ENCODE measurements around the gene YWHAB. TPM values are rescaled to one million over a fixed set of nuclear protein-coding genes. Genes with fewer than 3 reads are reported as not detected.

YWHAB gene
- total and polyA plus RNA-seq, 10 of the 15 experiments (the other 5 are each of a cell fraction or from before 2014, with no cell fraction given): 63.5 to 323 (median 144) TPM

- TF ChIP-seq CUX1 (IDR thresholded peaks at IDR 0.05; ENCODE audit: insufficient replicate concordance, low read depth, low read length): no peak
- TF ChIP-seq BRCA1 (IDR thresholded peaks at IDR 0.05; ENCODE audit: low read depth, low read length): no peak
- TF ChIP-seq PKNOX1 (IDR thresholded peaks at IDR 0.05): no peak
- TF ChIP-seq DPF2 (IDR thresholded peaks at IDR 0.05): no peak
- TF ChIP-seq BCL11A (IDR thresholded peaks at IDR 0.05; ENCODE audit: low read depth, low read length): no peak
- TF ChIP-seq FOXK2 (IDR thresholded peaks at IDR 0.05): no peak
- no peak for TF ChIP-seq USF1 (IDR thresholded peaks at IDR 0.05; ENCODE audit: borderline replicate concordance, extremely low read length, insufficient read depth, low read depth, low read length)
- TF ChIP-seq NKRF (conservative IDR thresholded peaks at IDR 0.05): no peak
- no peak for TF ChIP-seq HDGF (IDR thresholded peaks at IDR 0.05)
Measured at GRCh38 chr20:44897133-44897532, 11.6 kb downstream of the YWHAB start (continued).
